AG04449 (cell line): Measurements from ENCODE around the gene LRRIQ1.
"Not testable (repeated sequence)": the region's sequence is repeated elsewhere in the genome, so short reads cannot be mapped to it uniquely, and the experiment has no call there.

Experiments
- CTCF ChIA-PET: fragments of 350-600 bp; formaldehyde crosslinking; extraction: SDS; loops from one replicate; lab custom pipeline; 2021; ENCODE audit warnings: antibody characterized with exemption; lab: Yijun Ruan, JAX
- POLR2A ChIA-PET: fragments of 400-600, 350-600 bp; formaldehyde crosslinking; extraction: SDS; loops from one replicate; lab custom pipeline; 2020; ENCODE audit warnings: antibody characterized with exemption, inconsistent platforms; lab: Yijun Ruan, JAX
- DNase-seq: peaks from one replicate; pipeline ENCODE4 v3.0.0-alpha.2; 2010; ENCODE audit warnings: low read depth, low spot score
- H3K4me3 ChIP-seq: 2 replicates; pipeline ENCODE4 v1.5.1; 2011; ENCODE audit warnings: low read depth, mild to moderate bottlenecking, control low read depth, low read length
- CTCF ChIP-seq: IDR thresholded peaks from one replicate; pipeline ENCODE4 v1.5.1; 2011; ENCODE audit warnings: mild to moderate bottlenecking, moderate library complexity, low read length, control low read depth, inconsistent platforms; ENCODE audit not compliant: insufficient read depth; ENCODE audit errors: missing control alignments

Gene LRRIQ1

GRCh38 chr12:84998341-84998740, 37.8 kb upstream of the LRRIQ1 start:
- DNase-seq: no peak
- CTCF ChIA-PET: no interaction called here
- TF ChIP-seq CTCF: no peak
- POLR2A ChIA-PET: no interaction called here
- H3K4me3 ChIP-seq: no peak overlapping the region

GRCh38 chr12:85000729-85001128, 35.4 kb upstream of the LRRIQ1 start:
- ChIA-PET POLR2A (no interaction called here), CTCF (interaction anchor here (0.9 kb wide), 1 partner anchor 28 kb away, joined by 3 read pairs; no protein-coding TSS in a partner anchor)
- H3K4me3 ChIP-seq: no peak overlapping the region
- no peak for TF ChIP-seq CTCF
- DNase-seq: no peak

- no peak overlapping the region for H3K4me3 ChIP-seq
- POLR2A ChIA-PET: no interaction called here
- DNase-seq: no peak
- CTCF ChIA-PET: no interaction called here
- no peak for TF ChIP-seq CTCF
Observed at GRCh38 chr12:85002778-85003296, 33.3 kb upstream of the LRRIQ1 start.

- no peak for TF ChIP-seq CTCF
- POLR2A ChIA-PET: no interaction called here
- no peak overlapping the region for H3K4me3 ChIP-seq
- CTCF ChIA-PET: no interaction called here
- no peak for DNase-seq
Observed at GRCh38 chr12:85004204-85004603, 31.9 kb upstream of the LRRIQ1 start.

GRCh38 chr12:85005047-85005446, 31.1 kb upstream of the LRRIQ1 start:
- CTCF ChIA-PET, H3K4me3 ChIP-seq, DNase-seq, POLR2A ChIA-PET: not testable (repeated sequence)

GRCh38 chr12:85005615-85006014, 30.5 kb upstream of the LRRIQ1 start:
- CTCF ChIA-PET: no interaction called here
- DNase-seq: no peak
- POLR2A ChIA-PET: no interaction called here
- TF ChIP-seq CTCF: no peak
- no peak overlapping the region for H3K4me3 ChIP-seq

- TF ChIP-seq CTCF: no peak
- POLR2A ChIA-PET: no interaction called here
- CTCF ChIA-PET: no interaction called here
- DNase-seq: no peak
- no peak overlapping the region for H3K4me3 ChIP-seq
Observed at GRCh38 chr12:85006206-85006605, 29.9 kb upstream of the LRRIQ1 start.
